GM21786 (cell line): ENCODE measurements around the gene CPNE4.
A peak's percentile ranks its signal among the peaks of the same experiment; 100 is the strongest.

ENCODE experiments used
- ATAC-seq: cut with Tn5 transposase; IDR thresholded peaks from one replicate; pipeline ENCODE4 v1.9.1; 2021; ENCODE audit not compliant: unreplicated experiment

Gene CPNE4

DNA sequence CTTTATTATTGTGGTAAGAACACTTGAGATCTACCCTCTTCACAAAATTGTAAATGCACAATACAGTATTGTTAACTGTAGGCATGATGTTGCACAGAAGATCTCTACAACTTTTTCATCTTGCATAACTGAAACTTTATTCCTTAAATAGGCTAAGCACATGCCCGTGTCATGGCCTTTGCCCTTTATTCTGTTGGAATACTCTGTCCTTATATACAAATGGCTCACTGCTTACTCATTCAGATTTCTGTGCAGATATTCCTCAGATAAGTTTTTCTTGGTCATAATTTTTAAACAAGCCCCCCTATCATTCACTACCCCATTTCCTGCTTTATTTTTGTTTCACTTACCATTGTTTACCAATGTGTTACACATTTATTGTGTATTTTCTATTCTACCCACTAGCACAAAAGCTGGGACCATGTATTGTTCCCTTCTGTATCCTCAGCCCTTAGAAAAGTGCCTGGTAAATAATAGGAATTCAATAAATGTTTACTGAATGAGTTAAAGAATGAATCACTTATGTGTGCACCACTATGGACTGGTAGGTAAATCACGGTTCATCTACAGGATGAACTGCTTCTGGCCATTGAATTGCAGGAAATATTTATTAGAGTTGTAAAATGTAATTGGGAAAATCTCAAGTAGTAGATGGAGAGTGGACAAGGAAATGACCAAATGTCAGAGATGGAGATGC lies 151.0 kb downstream of the CPNE4 start:
- ATAC-seq, result no peak

DNA sequence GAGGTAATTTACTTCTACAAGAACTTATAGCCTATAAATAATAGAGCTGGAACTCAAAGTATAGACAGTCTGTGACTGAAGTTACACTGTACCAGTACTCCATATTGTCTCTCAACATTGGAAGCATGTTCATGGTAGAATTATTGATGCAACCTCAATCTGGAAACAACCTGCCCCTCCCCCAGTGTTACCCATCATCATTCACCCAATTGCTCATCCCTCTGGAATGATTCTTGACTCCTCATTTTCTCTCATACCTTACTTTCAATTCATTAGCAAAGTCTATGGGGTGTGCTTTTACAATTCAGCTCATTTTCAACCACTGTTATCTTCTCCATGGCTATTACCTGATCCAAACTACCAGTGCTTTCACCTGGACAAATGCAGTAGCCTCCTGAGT lies 151.7 kb downstream of the CPNE4 start:
- ATAC-seq, result no peak

DNA sequence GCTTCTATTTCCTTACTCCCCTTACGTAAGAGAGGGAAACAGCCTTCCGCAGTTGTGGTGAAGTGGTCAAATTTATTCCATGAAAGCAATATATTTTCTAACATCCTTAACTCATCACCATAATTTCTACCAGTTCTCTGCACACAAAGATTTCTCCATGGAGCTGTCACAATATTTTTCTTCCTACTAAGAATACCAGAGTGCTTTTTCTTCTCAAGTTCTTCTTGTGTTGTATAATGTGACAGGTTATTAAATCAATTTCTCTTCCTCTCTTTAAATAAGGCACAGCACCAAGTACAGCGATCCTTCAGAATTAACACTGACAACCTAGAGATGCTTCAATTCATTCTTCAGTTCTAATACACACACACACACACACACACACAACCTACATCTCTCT lies 153.0 kb downstream of the CPNE4 start:
- no peak for ATAC-seq

DNA sequence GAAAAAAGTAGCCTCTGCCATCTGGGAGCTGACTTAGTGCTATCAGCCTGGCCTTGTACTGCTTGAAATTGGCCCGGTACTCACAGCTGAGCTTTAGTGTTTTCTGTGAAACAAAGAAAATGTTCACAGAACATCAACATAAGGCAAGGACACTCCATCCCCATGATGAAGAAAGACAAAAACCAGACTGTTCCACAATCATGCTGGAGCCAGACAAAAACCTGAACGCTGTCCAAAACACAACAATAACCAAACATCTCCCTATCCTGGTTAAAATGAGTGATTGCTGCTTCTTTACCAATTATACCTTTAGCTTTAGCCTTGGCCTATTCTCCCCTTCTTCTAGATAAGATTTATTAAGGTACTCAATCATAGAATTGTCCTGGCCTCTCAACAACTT lies 153.9 kb downstream of the CPNE4 start:
- no peak for ATAC-seq

DNA sequence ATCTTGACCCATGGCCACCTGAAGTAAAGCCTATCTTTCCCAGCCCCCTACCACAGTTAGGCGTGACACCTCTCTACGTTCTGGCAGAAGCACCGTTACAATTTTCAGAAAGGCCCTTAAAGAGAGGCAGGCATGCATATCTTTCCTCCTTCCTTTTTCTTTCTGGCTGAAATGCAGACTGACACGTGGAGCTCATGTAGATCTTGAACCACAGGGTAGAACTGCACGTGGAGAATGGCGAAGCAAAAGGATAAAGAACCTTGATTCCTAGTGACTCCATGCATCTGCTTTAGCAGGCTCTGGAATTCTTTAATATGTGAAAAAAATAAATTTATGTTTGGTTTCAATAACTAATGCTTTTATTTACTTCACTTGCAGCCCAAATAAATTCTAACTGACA lies 166.6 kb downstream of the CPNE4 start:
- no peak for ATAC-seq

DNA sequence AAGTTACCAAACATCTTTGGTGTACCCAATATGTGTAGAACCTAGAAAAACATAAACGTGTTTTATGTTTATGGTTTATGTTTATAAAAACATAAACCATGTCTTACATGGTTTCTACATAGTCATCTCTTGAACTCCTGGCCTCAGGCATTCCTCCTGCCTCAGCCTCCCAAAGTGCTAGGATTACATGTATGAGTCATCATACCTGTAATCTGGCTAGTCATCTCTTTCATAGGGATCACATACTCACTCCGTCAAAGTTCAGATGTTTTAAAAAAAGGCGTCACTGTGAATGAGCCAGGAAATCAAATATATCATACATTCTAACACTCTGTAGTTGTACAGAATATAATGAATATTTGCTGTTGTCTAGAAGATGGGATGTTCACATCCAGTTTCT lies 178.6 kb downstream of the CPNE4 start:
- ATAC-seq, result no peak

DNA sequence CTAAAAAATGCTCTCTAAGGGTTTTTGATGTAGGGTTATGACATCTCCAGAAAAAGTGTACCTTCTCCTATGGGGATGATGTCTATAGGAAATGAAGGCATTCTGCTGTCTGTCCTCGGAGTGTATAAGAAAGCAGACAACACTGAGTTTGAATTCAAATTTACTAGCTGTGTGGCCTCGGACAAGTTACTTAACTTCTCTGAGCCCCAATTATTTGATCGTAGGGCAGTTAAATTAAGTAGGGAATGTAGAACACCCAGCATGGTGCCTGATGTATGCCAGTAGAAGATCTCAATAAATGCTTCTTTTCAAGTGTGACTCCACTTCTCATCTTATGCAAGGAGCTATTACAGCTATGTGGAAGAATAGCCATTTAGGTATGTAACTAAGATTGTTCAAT lies 184.6 kb downstream of the CPNE4 start:
- ATAC-seq, result no peak

DNA sequence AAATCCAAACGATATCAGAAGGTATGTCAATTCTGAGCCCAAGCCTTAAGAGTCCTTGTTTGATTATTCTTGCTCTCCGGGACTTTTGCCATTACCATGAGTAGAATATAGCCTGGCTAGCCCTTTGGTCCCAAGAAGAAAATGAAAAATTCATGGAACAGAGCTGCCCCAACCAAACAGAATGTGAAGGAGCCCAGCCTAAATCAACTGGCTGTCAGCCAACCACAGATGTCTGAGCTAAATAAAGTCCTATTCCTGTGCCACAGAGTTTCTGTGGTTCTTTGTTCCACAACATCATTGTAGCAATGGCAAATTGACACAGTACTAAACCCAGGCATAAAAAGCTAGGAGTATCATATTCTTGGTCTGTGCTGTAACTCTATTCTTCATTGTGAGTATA lies 185.2 kb downstream of the CPNE4 start:
- ATAC-seq, result no peak

DNA sequence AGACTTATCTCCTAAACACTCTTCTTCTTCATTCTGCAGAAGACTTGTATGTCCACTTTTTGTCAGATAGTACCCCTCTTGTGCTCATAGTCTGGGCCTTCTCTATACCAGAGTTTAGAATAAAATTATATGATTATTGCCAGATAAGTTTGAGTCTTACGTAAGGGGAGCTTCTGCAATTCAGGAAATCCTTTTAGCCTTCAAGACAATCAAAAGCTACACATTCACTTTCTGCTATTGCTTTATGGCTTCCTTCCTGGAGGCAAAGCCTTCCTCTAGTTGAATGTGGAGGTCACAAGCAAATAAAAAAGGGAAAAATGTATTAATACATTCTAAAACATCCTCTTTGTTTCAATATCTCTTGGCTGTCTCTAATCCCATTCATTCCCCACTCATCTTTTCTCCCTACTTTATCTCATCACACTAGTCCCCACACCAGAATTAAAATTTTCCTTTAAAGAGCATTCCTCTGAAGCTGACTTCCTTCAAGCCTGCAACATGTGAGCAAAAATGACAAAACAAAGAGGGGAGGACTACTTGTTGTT lies 186.8 kb downstream of the CPNE4 start:
- no peak for ATAC-seq

DNA sequence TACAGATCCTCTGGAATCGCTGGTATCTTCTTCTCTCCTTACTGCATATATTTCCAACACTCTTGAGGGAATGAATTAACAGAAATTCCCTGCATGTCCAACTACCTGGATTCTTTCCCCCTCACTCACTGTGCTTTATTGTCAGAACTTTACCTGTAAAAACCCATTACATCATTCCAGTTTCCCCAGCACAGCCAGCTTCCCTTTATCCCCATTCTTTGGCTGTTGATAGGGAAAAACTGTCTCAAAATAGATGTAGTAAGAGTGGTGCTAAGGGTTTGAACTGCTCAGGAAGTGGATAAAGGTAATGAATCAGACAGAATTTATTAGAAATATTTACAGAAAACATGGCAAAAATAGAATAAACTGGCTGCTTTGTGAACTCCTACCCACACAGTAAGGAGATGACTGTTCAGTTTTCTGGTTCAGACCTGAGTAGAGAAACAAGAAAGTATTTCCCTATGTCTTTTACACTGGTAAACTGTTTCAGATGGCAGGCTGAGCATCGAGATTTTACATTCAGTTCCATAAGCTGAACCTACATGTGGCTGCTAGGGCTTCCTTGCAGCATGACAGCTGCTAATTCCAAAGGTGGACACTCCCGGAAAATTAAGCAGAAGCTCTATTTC lies 188.4 kb downstream of the CPNE4 start:
- ATAC-seq, result no peak

DNA sequence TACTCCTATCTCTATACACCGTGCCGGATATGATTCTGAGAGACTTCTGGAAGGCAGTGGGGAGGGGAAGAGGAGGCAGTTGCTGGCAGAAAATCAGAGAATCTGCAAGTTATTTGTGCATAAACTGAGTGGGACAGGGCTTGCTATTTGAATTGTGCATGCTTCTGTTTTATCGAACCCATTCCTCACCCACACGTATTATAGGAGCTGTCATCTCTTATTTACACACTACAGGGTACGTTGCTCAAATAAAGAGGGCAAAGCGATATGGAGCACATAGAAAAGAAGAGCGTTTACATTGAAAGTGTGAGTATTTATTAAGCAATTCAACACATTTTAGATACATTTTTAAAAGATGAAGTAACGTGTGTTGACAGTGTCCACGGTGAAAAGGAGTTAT lies 191.6 kb downstream of the CPNE4 start:
- ATAC-seq, result no peak

DNA sequence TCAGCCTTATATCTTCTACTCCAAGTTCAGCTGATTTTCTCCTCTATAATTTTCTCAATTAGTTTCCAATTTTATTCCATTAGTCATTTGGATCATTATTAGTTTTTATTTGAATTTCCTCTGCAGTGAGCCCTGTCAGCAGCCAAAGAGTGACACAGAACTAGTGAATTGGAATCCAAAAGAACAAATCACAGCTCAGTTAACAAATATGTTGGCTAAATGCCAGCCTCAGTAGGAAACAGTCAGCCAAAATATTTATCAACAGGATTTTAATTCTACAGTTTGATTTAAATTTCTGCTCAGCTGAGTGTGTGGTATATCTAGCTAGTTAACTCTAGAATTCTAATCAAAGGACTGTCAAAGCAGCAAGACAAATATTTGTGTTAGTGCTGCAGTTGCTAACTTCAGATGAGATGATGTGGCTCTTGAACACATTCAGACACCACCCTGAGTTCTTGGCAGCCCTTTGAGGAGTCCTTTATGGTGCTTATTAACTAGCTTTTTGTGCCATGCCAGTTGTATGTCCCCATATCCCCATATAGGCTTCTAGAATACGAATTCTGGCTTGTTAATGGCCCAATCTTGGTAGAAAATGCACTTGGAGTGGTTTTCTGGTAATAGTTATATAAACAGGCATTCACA lies 194.5 kb downstream of the CPNE4 start:
- no peak for ATAC-seq

DNA sequence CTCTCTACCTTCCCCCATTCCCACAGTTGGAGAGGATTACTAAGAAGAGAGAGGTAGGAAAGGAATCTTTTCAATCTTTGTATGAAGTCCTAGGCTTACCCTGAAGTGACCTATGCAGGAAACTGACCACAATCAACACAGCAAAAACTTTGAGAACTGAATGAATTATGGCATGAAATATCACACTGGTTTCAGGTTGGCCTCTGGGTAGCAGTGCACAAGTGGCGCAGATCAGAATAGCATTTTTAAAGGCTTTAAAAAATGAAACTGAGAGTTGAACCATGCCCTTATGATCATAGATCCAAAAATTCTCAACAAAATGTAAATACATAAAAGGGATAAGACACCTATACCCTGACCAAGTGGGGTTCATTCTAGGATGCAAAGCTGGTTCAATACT lies 198.9 kb downstream of the CPNE4 start:
- ATAC-seq, result no peak

DNA sequence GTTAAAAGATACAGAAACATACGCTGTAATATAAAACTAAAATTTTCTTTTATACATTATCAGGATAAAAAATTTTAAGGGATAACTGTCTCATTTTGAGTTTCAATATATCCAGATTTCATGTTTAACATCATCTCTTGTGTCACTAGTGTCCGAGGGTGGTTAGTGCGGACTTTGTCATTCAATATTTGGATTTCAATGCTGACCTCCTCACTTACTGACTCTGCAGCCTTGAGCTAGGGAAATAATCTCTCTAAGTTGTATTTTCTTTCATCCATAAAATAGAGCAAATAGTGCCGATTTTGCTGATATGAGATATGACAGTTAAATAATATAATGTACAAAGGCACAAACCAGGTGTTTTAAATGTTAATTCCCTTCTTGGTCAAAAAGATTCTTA lies 203.2 kb downstream of the CPNE4 start:
- ATAC-seq, result no peak

DNA sequence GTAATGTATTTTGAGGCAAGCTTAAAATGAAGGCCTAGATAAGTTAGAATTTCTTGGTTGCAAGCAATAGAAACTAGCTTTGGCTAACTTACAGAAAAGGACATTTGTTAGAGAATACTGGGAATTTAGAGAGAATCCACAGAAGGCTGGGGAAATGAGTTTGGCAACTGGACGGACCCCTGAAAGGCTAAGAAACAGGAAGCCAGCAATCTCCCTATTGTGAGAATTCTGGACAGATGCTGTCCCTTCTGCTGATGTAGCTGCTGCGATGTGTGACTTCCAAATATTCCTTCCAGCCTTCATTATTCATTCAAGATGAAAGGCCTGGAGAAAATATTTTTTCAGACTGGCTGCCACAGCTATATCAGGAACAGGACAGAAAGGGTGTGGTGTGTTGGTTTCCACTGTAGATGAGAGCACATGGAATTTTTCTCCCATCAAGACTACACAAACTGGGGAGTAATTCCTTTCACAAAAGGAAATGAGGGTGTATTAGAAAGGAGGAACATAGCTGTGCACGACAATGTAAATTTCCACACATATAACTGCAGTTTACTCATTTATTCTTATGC lies 213.5 kb downstream of the CPNE4 start:
- ATAC-seq, result no peak

DNA sequence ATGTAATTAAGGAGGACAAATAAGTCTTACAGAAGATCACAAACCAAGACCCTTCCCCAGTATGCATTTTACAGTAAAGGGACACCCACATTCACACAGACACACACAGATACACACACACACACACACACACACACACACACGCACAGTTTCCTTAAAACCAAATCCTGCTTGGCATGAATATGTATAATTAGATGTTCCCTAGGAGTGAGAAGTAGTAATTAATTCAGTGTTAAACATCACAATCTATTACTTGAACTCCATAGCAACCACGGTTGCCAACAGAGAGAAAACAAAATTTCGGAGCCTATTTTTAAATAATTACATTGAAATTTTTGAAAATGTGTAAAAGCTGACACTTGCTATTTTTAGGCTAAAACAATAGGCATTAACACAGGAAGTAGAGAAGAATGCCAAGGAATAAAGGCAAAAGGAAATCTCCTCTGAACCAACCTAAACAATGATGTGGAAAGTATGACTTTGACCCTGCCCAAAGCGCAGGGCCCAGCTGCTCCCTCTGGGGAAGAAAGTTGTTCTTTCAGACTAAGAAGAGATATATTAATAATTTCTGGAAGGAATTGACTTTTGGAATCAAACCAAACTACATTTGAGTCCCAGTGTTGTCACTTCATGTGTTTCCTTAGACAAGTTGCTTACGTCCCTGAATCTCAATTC lies 215.3 kb downstream of the CPNE4 start:
- no peak for ATAC-seq

DNA sequence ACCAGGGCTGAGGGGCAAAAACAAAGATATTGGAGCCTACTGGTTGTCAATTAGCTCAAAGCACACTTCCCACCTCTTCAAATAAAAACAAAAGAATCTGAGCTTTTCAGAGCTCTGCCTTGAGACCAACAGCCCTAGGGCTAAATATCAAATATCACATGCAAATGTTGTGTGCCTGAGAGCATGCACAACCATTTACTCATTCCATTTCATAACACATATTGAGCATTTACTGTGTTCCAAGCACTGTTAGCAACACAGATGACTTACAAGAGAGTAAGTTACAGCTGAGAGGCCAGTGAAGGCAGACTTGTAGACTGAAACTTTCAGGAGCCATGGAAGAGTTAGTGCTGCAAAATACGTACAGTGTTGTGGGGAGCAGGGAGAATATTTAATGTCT lies 222.4 kb downstream of the CPNE4 start:
- no peak for ATAC-seq

DNA sequence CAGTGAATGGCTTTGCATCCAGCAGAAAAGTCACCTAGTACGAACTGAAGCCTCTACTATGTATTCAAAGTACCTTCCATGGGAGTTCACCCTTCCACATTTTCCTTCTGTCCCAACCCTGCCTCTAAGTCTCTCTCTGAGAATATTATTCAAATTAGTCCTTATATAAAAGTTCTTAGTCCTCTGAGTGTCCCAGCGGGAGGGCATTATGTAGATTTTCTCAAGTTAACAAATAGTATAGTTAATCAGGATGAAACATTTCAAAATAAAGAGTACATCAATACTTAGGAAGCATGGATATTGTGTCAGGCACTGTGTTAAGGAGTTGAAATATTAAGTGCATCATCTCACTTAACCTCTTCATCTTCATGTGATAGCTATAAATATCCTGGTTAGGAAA lies 223.3 kb downstream of the CPNE4 start:
- no peak for ATAC-seq

DNA sequence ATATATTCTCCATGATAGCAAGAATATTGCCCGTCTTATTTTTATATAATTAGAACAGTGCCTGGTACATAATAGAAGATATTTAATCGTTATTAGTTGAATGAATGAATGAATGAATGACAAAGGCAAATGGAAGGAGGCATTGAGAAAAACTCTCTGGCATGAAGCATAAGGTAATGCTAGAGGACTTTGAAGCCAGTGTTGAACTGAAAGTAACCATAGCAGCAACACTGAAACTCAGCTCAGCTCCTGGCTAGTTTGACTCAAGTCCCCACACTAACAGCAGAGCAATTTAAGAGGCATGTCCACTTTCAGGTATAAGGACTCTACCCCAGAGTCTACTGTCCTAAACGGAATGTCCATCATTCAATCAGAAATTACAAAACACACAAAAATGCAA lies 227.0 kb downstream of the CPNE4 start:
- ATAC-seq, result peak; percentile 63

DNA sequence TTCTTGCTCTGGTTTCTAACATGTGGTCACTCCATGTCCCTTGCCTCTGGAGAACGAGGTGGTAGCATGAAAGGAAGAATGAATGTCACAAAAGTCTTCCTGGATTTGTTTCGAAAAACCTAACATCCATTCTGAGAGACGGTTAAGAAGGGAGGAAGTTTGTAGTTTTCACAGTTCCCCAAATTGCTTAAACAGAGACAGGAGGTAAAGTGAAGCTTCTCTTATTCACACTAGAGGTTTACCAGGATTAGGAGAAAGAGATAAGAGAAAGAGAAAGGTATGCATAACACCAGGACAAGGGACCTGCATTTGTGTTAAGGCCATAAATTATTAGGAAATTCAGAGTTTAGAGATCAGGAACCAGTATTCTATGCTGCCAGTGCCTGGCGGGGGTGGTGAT lies 228.1 kb downstream of the CPNE4 start:
- no peak for ATAC-seq

DNA sequence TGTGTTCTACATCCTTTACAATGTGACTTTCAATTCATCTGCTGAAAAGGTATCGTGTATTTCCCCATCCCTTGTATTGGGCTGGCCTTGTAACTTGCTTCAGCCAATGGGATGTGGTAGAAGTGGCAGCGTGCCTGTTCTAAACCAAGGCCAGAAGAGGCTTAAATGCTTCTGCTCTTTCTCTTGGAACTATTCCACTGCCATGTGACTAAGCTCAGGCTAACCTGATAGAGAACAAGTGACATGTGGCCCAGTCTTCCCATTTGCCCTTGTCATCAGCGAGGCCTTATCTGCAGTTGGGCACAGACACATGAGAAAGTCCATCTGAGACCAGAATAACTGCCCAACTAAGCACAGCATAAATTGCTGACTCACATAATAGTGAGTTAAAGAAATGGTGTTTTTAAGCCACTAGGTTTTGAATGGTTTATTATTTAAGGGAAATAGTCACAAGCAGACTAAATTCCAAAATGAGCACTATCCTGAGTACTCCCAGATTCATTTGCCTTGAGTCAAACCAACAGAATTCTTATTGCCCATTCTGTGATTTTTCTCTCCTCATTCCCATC lies 230.2 kb downstream of the CPNE4 start:
- ATAC-seq, result no peak
